ENCODE results near the gene MISP3.

MISP3 gene

GRCh38 chr19:14081797-14082674 lies 9.4 kb downstream of the MISP3 start:
- peak; percentile 43 for DNase-seq

GRCh38 chr19:14082675-14082960 lies 10.0 kb downstream of the MISP3 start:
- DNase-seq: no peak

GRCh38 chr19:14085309-14085995 lies 12.9 kb downstream of the MISP3 start, which contains the start of gene C19orf67:
TSS of gene C19orf67 (minus strand) at chr19:14085783. CDS start at chr19:14085627, 156 bp downstream.
- DNase-seq: no peak

- no peak for DNase-seq
Measured at GRCh38 chr19:14086098-14086497, 13.5 kb downstream of the MISP3 start.

GRCh38 chr19:14088634-14089411 lies 16.2 kb downstream of the MISP3 start:
- no peak for DNase-seq

GRCh38 chr19:14089412-14089661 lies 16.8 kb downstream of the MISP3 start:
- DNase-seq: no peak

GRCh38 chr19:14089662-14090508 lies 17.3 kb downstream of the MISP3 start:
- DNase-seq: peak; percentile 57

- peak; percentile 85 for DNase-seq
Measured at GRCh38 chr19:14090509-14091080, 18.0 kb downstream of the MISP3 start, which contains the start of gene SAMD1. TSS of gene SAMD1 (minus strand) at chr19:14090751.

GRCh38 chr19:14091081-14091812 lies 18.7 kb downstream of the MISP3 start:
- DNase-seq: peak; percentile 56

GRCh38 chr19:14091813-14092462 lies 19.4 kb downstream of the MISP3 start:
- DNase-seq: peak; percentile 42

GRCh38 chr19:14093117-14093823 lies 20.7 kb downstream of the MISP3 start:
- no peak for DNase-seq

- DNase-seq: no peak
Measured at GRCh38 chr19:14094854-14095253, 22.3 kb downstream of the MISP3 start.

- no peak for DNase-seq
Measured at GRCh38 chr19:14096272-14096992, 23.8 kb downstream of the MISP3 start.

- no peak for DNase-seq
Measured at GRCh38 chr19:14097532-14098151, 25.1 kb downstream of the MISP3 start.

GRCh38 chr19:14101003-14101545 lies 28.5 kb downstream of the MISP3 start:
- DNase-seq: no peak

- DNase-seq: no peak
Measured at GRCh38 chr19:14102102-14102696, 29.6 kb downstream of the MISP3 start.

GRCh38 chr19:14102756-14103155 lies 30.2 kb downstream of the MISP3 start:
- DNase-seq: no peak

- no peak for DNase-seq
Measured at GRCh38 chr19:14103310-14103709, 30.7 kb downstream of the MISP3 start.

- DNase-seq: no peak
Measured at GRCh38 chr19:14105680-14106079, 33.1 kb downstream of the MISP3 start.
